ENCODE data around the gene RHOU.

DNA sequence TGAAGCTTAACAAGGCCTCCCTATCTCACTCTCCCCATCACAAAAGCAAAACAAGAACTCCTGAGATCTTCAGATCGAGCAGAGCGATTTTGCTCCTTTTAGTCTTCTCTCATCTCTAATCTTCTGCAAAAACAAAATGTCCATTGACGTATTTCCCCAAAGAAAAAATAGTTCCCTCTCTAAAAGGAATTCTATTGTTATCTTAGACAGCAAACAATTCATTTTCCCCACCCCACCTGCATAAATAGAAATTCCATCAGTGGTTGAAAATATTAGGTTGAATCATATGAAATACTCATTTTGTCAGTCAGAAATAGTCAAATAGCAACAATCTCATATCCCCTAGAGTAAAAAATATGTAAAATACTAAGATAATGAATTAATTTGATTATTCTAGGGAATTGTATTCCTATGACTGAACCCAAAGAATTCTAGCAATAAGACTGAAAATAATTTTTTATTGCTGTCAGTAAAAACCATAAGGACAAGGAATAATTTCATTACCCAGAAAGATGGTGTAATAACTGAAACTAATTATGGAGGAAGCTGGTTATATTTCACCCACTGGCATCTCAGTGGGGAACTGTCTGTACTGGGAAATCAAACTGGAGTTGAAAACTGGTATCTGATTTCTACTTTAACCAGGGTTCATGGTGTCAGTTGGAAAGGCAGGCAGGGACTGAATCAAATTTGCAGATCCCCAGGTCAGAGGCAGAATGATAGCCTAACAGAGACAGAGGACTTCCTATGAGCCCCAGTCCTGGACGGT, 51.3 kb downstream of the RHOU start:
- TF ChIP-seq, protein P1, sequence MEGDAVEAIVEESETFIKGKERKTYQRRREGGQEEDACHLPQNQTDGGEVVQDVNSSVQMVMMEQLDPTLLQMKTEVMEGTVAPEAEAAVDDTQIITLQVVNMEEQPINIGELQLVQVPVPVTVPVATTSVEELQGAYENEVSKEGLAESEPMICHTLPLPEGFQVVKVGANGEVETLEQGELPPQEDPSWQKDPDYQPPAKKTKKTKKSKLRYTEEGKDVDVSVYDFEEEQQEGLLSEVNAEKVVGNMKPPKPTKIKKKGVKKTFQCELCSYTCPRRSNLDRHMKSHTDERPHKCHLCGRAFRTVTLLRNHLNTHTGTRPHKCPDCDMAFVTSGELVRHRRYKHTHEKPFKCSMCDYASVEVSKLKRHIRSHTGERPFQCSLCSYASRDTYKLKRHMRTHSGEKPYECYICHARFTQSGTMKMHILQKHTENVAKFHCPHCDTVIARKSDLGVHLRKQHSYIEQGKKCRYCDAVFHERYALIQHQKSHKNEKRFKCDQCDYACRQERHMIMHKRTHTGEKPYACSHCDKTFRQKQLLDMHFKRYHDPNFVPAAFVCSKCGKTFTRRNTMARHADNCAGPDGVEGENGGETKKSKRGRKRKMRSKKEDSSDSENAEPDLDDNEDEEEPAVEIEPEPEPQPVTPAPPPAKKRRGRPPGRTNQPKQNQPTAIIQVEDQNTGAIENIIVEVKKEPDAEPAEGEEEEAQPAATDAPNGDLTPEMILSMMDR (IDR thresholded peaks at IDR 0.05; ENCODE audit: low read depth, low read length) = no peak
- no peak for TF ChIP-seq EZH2phosphoT487 (IDR thresholded peaks at IDR 0.05; ENCODE audit: low read depth)

Data from OCI-LY3 (cell line).